Dedifferentiated amniotic fluid mesenchymal stem cell (primary cell): ENCODE measurements around the gene DIABLO.
A peak's percentile ranks its signal among the peaks of the same experiment; 100 is the strongest.
"Not testable (repeated sequence)": the region's sequence is repeated elsewhere in the genome, so short reads cannot be mapped to it uniquely, and the experiment has no call there.

Source experiments
- DNase-seq: peaks from one replicate; pipeline ENCODE4 v3.0.0-alpha.2; 2016; ENCODE audit errors: extremely low spot score

Gene DIABLO

DNA sequence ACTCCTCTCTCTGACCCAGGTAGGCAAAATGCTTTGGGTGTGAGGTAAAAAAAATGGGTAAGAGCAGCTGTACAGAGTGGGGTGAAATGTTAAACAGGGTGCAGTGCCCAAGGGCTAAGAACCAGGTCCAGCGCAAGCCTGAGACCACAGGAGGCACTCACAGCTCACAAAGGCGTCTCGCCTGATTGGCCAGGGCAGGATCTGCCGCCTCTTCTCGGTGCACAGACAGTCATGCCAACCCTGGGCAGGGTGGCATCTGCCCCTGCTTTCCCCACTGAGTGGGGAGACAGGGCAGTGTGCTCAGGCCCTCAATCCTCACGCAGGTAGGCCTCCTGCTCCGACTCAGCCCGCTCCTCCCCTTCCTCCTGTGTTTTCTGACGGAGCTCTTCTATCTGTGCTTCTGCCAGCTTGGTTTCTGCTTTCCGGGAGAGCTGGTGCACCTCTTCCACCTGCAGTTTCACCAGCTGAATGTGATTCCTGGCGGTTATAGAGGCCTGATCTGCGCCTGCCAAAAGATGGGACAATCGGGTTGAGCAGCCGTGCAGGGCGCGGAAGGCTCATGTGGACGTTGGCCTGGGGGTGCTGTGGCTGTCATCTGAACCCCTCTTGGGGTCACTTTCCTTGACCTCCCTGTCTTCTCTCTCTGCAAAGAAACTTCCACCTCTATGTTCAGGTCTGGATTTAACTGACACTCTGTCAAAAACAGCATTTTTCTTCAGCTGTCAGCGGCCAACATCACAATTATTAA lies 17.6 kb downstream of the DIABLO start:
- DNase-seq = no peak

DNA sequence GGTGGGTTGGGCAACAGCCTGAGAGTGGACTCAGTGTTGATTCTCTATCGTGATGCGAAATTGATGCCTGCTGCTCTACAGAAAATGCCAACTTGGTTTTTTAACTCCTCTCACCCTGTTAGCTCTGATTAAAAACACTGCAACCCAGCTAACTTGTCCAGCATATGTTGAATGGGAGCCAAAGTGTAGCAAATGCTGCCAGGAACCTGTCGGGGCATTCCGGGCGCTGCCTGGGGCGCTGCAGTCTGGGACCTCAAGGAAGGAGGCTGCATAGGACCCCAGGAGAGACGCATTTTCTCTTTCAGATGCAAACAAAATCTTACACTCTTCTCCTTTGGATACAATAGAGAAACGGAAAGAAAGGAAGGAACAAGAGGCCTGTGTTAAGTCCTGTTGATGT lies 18.5 kb downstream of the DIABLO start:
- no peak for DNase-seq

- DNase-seq = no peak
Observed at GRCh38 chr12:122206976-122207375, 18.9 kb downstream of the DIABLO start.

GRCh38 chr12:122206111-122206881 lies 19.6 kb downstream of the DIABLO start:
- no peak for DNase-seq

- DNase-seq = no peak
Observed at GRCh38 chr12:122205053-122205925, 20.6 kb downstream of the DIABLO start.

DNA sequence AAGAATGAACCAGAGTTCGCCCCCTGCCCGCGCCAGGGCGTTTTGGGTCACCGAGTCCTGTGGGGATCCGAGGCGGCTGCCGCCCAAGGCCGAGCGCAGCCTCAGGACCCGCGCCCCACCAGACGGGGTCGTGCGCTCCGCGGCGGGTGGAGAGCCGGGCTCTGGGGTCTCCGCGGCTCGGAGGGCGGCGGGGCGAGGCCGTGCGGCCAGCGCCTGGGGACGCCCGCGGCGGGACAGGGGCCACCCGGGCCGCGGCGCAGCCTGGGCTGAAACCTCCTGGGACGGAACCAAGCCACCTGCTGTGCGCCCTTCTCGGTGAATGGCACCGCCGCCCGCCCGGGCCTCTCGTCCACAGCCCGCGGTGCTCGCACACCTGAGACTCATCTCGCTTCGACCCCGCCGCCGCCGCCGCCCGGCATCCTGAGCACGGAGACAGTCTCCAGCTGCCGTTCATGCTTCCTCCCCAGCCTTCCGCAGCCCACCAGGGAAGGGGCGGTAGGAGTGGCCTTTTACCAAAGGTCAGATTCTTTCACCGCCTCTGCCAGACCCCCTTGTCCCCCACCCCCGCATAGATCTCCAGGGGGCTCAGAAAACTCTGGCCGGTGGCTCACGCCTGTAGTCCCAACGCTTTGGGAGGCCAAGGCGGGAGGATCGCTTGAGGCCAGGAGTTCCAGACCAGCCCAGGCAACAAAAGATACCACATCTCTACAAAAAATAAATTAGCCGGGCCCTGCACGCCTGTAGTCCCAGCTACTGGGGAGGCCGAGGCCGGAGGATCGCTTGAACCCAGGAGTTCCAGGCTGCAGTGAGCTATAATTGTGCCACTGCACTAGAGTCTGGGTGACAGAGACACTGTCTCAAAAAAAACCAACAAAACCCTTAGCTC lies 21.4 kb downstream of the DIABLO start:
- no peak for DNase-seq

DNA sequence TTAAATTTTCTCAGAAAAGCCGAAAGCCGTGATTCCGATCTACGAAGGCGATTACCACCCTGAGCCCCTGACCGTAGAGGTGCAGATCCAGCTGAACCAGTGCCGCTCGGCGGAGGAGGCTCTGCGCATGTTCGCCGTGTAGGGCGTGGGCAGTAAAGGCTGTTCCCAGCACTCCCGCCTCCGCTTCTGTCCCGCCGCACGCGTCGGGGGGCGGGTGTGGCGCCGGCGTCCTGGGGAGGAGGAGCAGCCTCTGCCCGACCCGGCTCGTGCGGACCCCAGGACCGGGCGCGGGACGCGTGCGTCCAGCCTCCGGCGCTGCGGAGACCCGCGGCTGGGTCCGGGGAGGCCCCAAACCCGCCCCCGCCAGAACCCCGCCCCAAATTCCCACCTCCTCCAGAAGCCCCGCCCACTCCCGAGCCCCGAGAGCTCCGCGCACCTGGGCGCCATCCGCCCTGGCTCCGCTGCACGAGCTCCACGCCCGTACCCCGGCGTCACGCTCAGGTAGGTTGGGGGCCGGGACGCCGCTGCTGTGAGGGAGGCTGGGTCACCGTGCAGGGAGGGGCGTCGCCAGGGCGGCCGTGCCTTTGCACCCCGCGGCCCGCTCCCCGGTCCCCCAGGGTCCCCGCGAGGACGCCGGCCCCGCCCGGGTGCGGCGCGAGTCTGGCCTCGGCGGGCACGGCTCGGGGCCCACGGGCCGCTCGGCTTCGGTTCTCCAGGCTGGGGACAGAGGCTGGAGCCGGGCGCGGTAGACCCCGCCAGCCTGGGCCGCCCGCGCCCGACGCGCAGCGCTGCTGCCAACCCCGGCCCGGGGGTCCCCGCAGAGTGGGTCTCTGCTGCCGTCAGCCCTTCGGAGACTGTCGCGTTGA lies 22.3 kb downstream of the DIABLO start, which contains the start of gene B3GNT4:
Gene B3GNT4 (plus strand): TSS at position 409 of the 866 bp plus-strand sequence. CDS start 910 bp downstream, outside the sequence.
- DNase-seq = no peak

- DNase-seq = not testable (repeated sequence)
Observed at GRCh38 chr12:122202811-122203210, 23.0 kb downstream of the DIABLO start.

- DNase-seq = no peak
Observed at GRCh38 chr12:122202017-122202416, 23.8 kb downstream of the DIABLO start.

- DNase-seq = no peak
Observed at GRCh38 chr12:122201381-122201780, 24.5 kb downstream of the DIABLO start.

GRCh38 chr12:122200541-122201175 lies 25.2 kb downstream of the DIABLO start:
- DNase-seq = no peak

DNA sequence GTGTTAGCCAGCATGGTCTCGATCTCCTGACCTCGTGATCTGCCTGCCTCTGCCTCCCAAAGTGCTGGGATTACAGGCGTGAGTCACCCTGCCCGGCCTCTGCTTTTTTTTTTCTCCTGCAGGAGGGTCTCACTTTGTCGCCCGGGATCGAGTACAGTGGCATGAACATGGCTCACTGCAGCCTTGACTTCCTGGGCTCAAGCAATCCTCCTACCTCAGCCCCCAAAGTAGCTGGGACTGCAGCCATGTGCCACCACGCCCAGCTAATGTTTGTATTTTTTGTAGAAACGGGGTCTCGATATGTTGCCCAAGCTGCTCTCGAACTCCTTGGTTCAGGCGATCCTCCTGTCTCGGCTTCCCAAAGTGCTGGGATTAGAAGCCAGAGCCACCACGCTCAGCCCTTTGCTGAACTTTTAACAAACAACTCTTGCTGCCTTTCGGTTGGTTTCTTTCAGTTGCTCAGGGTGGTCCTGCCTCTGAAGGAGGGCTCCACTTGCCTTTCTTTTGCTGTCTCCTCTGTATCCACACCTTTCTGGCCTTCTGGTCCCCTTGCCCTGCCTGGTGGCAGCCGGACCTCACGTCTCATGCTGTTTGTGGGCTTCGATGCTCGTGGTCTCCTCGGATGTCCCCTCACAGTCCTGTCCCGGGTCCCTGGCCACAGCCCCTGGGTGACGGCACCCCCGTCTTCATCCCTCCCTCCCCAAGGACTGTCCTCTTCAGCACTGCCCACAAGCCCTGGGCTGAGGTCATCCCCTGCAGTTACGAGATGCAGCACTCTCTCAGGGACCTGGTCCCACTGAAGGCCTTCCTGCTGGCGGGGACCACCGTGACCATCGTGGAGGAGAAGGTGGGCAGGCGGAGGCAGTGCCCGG lies 26.1 kb downstream of the DIABLO start:
- no peak for DNase-seq

- DNase-seq = no peak
Observed at GRCh38 chr12:122197612-122197966, 28.3 kb downstream of the DIABLO start.

- no peak for DNase-seq
Observed at GRCh38 chr12:122195405-122195804, 30.4 kb downstream of the DIABLO start.

DNA sequence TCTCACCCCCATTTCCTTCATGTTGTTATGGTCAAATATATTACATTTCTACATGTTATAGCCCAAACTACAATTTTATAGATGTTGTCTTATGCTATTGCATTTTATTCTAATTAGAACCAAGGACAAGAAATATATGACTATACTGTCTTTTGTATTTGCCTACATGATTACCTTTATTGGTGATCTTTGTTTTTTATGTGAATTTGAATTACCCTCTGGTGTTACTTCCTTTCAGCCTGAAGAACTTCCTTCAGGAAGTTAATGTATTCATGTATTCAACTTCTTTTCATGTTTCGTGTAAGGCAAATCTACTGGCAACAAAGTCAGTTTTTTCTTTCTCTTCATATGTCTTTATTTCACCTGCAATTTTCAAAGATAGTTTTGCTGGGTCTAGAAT lies 31.0 kb downstream of the DIABLO start:
- no peak for DNase-seq

- DNase-seq = no peak
Observed at GRCh38 chr12:122192441-122192840, 33.4 kb downstream of the DIABLO start.

GRCh38 chr12:122190842-122191668 lies 34.8 kb downstream of the DIABLO start:
- peak; percentile 24 for DNase-seq
